Measurements from ENCODE around the gene TRIM31.
A peak's percentile ranks its signal among the peaks of the same experiment; 100 is the strongest.

Gene TRIM31

DNA sequence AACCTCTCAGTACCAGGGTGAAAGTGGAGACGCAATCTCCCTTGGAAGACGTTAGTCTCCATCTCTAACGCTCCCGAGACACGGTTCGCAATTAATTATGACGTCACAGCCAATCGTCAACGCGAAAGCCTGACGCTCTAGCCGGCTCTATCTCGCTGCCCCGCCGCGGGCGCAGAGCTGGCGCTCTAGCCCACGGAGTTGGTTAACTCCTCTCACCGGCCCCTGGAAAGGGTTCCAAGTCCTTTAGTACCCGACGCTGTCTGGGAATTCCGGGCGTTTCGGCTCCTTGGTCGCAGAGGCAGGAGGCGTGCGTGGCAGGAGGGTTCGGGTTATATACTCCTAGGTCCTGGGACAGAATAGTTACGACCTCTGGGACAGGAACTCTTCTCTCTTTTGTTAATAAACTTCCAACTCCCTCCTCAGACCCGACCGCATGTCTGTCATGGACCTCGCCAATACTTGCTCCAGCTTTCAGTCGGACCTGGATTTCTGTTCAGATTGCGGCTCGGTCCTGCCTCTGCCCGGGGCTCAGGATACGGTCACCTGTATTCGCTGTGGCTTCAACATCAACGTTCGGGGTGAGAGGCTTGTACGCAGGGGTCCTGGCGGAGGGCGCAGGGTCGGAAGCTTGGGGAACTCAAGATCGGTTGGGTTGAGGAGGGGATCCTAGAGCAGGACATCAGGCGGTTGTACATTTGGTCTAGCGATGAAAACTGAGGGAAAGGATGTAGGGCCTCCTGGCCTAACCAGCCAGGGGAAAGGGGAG is 51.6 kb downstream of the TRIM31 start, which contains the start of gene POLR1H (continued):
- TF ChIP-seq, protein P1, sequence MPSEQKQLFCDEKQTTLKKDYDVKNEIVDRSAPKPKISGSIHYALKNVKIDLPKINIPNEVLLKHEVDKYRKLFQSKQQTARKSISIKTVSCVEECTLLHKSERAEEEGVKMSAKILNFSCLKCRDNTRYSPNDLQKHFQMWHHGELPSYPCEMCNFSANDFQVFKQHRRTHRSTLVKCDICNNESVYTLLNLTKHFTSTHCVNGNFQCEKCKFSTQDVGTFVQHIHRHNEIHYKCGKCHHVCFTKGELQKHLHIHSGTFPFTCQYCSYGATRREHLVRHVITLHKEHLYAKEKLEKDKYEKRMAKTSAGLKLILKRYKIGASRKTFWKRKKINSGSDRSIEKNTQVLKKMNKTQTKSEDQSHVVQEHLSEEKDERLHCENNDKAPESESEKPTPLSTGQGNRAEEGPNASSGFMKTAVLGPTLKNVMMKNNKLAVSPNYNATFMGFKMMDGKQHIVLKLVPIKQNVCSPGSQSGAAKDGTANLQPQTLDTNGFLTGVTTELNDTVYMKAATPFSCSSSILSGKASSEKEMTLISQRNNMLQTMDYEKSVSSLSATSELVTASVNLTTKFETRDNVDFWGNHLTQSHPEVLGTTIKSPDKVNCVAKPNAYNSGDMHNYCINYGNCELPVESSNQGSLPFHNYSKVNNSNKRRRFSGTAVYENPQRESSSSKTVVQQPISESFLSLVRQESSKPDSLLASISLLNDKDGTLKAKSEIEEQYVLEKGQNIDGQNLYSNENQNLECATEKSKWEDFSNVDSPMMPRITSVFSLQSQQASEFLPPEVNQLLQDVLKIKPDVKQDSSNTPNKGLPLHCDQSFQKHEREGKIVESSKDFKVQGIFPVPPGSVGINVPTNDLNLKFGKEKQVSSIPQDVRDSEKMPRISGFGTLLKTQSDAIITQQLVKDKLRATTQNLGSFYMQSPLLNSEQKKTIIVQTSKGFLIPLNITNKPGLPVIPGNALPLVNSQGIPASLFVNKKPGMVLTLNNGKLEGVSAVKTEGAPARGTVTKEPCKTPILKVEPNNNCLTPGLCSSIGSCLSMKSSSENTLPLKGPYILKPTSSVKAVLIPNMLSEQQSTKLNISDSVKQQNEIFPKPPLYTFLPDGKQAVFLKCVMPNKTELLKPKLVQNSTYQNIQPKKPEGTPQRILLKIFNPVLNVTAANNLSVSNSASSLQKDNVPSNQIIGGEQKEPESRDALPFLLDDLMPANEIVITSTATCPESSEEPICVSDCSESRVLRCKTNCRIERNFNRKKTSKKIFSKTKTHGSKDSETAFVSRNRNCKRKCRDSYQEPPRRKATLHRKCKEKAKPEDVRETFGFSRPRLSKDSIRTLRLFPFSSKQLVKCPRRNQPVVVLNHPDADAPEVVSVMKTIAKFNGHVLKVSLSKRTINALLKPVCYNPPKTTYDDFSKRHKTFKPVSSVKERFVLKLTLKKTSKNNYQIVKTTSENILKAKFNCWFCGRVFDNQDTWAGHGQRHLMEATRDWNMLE (tag by site-specific recombination; conservative IDR thresholded peaks at IDR 0.05; ENCODE audit: low read depth) = 0 out of 2 replicates have a peak, but pooled peaks have one; percentile 51
- TF ChIP-seq ZNF501 (tag by site-specific recombination; IDR thresholded peaks at IDR 0.05) (peak; percentile 73), ZNF24 (tag by site-specific recombination; IDR thresholded peaks at IDR 0.05) (peak; percentile 85; the same call in 1 of the 2 replicates), MZF1 (tag by site-specific recombination; IDR thresholded peaks at IDR 0.05; ENCODE audit: borderline replicate concordance) (no peak), HOXD13 (CRISPR knock-in tag; IDR thresholded peaks at IDR 0.05; ENCODE audit: borderline replicate concordance) (peak; percentile 28; the same call in 1 of the 2 replicates), ZNF654 (tag by site-specific recombination; IDR thresholded peaks at IDR 0.05; ENCODE audit: low read depth) (0 out of 2 replicates have a peak, but pooled peaks have one; percentile 17), ZSCAN18 (tag by site-specific recombination; IDR thresholded peaks at IDR 0.05) (peak; percentile 80; the same call in 1 of the 2 replicates), ZSCAN16 (tag by site-specific recombination; IDR thresholded peaks at IDR 0.05) (no peak), ZBTB17 (tag by site-specific recombination; IDR thresholded peaks at IDR 0.05) (peak; percentile 86), ZNF660 (tag by site-specific recombination; IDR thresholded peaks at IDR 0.05) (peak; percentile 96), ZNF596 (tag by site-specific recombination; IDR thresholded peaks at IDR 0.05) (no peak), IKZF3 (tag by site-specific recombination; IDR thresholded peaks at IDR 0.05) (peak; percentile 74), ZNF629 (tag by site-specific recombination; IDR thresholded peaks at IDR 0.05) (peak; percentile 99), ZNF707 (tag by site-specific recombination; IDR thresholded peaks at IDR 0.05) (no peak), ZNF302 (tag by site-specific recombination; IDR thresholded peaks at IDR 0.05; ENCODE audit: low read depth) (no peak), ZBTB21 (tag by site-specific recombination; IDR thresholded peaks at IDR 0.05) (peak; percentile 99), SCRT1 (tag by site-specific recombination; IDR thresholded peaks at IDR 0.05; ENCODE audit: borderline replicate concordance) (no peak)
- TF ChIP-seq, protein P2, sequence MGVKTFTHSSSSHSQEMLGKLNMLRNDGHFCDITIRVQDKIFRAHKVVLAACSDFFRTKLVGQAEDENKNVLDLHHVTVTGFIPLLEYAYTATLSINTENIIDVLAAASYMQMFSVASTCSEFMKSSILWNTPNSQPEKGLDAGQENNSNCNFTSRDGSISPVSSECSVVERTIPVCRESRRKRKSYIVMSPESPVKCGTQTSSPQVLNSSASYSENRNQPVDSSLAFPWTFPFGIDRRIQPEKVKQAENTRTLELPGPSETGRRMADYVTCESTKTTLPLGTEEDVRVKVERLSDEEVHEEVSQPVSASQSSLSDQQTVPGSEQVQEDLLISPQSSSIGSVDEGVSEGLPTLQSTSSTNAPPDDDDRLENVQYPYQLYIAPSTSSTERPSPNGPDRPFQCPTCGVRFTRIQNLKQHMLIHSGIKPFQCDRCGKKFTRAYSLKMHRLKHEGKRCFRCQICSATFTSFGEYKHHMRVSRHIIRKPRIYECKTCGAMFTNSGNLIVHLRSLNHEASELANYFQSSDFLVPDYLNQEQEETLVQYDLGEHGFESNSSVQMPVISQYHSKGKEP (tag by site-specific recombination; IDR thresholded peaks at IDR 0.05) = peak; percentile 68
- TF ChIP-seq, protein P3, sequence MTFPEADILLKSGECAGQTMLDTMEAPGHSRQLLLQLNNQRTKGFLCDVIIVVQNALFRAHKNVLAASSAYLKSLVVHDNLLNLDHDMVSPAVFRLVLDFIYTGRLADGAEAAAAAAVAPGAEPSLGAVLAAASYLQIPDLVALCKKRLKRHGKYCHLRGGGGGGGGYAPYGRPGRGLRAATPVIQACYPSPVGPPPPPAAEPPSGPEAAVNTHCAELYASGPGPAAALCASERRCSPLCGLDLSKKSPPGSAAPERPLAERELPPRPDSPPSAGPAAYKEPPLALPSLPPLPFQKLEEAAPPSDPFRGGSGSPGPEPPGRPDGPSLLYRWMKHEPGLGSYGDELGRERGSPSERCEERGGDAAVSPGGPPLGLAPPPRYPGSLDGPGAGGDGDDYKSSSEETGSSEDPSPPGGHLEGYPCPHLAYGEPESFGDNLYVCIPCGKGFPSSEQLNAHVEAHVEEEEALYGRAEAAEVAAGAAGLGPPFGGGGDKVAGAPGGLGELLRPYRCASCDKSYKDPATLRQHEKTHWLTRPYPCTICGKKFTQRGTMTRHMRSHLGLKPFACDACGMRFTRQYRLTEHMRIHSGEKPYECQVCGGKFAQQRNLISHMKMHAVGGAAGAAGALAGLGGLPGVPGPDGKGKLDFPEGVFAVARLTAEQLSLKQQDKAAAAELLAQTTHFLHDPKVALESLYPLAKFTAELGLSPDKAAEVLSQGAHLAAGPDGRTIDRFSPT (tag by site-specific recombination; IDR thresholded peaks at IDR 0.05) = peak; percentile 69
- TF ChIP-seq, protein P4, sequence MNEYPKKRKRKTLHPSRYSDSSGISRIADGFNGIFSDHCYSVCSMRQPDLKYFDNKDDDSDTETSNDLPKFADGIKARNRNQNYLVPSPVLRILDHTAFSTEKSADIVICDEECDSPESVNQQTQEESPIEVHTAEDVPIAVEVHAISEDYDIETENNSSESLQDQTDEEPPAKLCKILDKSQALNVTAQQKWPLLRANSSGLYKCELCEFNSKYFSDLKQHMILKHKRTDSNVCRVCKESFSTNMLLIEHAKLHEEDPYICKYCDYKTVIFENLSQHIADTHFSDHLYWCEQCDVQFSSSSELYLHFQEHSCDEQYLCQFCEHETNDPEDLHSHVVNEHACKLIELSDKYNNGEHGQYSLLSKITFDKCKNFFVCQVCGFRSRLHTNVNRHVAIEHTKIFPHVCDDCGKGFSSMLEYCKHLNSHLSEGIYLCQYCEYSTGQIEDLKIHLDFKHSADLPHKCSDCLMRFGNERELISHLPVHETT (tag by site-specific recombination; IDR thresholded peaks at IDR 0.05) = peak; percentile 95
- TF ChIP-seq, protein P5, sequence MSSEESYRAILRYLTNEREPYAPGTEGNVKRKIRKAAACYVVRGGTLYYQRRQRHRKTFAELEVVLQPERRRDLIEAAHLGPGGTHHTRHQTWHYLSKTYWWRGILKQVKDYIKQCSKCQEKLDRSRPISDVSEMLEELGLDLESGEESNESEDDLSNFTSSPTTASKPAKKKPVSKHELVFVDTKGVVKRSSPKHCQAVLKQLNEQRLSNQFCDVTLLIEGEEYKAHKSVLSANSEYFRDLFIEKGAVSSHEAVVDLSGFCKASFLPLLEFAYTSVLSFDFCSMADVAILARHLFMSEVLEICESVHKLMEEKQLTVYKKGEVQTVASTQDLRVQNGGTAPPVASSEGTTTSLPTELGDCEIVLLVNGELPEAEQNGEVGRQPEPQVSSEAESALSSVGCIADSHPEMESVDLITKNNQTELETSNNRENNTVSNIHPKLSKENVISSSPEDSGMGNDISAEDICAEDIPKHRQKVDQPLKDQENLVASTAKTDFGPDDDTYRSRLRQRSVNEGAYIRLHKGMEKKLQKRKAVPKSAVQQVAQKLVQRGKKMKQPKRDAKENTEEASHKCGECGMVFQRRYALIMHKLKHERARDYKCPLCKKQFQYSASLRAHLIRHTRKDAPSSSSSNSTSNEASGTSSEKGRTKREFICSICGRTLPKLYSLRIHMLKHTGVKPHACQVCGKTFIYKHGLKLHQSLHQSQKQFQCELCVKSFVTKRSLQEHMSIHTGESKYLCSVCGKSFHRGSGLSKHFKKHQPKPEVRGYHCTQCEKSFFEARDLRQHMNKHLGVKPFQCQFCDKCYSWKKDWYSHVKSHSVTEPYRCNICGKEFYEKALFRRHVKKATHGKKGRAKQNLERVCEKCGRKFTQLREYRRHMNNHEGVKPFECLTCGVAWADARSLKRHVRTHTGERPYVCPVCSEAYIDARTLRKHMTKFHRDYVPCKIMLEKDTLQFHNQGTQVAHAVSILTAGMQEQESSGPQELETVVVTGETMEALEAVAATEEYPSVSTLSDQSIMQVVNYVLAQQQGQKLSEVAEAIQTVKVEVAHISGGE (tag by site-specific recombination; conservative IDR thresholded peaks at IDR 0.05; ENCODE audit: low read depth) = peak; percentile 56; the same call in 1 of the 2 replicates
- TF ChIP-seq, protein P6, sequence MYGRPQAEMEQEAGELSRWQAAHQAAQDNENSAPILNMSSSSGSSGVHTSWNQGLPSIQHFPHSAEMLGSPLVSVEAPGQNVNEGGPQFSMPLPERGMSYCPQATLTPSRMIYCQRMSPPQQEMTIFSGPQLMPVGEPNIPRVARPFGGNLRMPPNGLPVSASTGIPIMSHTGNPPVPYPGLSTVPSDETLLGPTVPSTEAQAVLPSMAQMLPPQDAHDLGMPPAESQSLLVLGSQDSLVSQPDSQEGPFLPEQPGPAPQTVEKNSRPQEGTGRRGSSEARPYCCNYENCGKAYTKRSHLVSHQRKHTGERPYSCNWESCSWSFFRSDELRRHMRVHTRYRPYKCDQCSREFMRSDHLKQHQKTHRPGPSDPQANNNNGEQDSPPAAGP (tag by site-specific recombination; IDR thresholded peaks at IDR 0.05) = peak; percentile 88; the same call in 1 of the 2 replicates
